MCF 10A (cell line): ENCODE measurements around the gene REST. TPM values are rescaled to one million over a fixed set of nuclear protein-coding genes. Genes with fewer than 3 reads are reported as not detected.
"Not testable (repeated sequence)": the region's sequence is repeated elsewhere in the genome, so short reads cannot be mapped to it uniquely, and the experiment has no call there.

Experiments
- BruUV-seq: library from RNA; stranded (reverse); fragments of 400-500 nt; replicated peaks from 2 replicates; lab custom pipeline; 2021; lab: Mats Ljungman, UMichigan
- CTCF ChIA-PET: fragments of 300-600 bp; sonication (Branson Sonifier 250); formaldehyde crosslinking; extraction: SDS; loops from one replicate; lab custom pipeline; 2021; ENCODE audit warnings: antibody characterized with exemption, inconsistent platforms; lab: Yijun Ruan, JAX
- POLR2A ChIA-PET: fragments of 300-600, 350-650 bp; sonication (Branson Sonifier 250); formaldehyde crosslinking; extraction: SDS; loops from one replicate; lab custom pipeline; 2020; ENCODE audit warnings: antibody characterized with exemption, inconsistent platforms; lab: Yijun Ruan, JAX
- DNase-seq: peaks from one replicate; pipeline ENCODE4 v3.0.0-alpha.2; 2018; ENCODE audit not compliant: unreplicated experiment
- H3K27ac Mint-ChIP-seq: one replicate; pipeline ENCODE4 v1.8.0; 2022; ENCODE audit warnings: mild to moderate bottlenecking, low read depth, mixed read lengths; ENCODE audit not compliant: unreplicated experiment
- H3K27me3 Mint-ChIP-seq: one replicate; pipeline ENCODE4 v1.8.0; 2022; ENCODE audit warnings: mixed read lengths; ENCODE audit not compliant: insufficient read depth, unreplicated experiment
- H3K36me3 Mint-ChIP-seq: one replicate; pipeline ENCODE4 v1.8.0; 2022; ENCODE audit warnings: mild to moderate bottlenecking, moderate library complexity, mixed read lengths; ENCODE audit not compliant: insufficient read depth, unreplicated experiment
- H3K4me1 Mint-ChIP-seq: one replicate; pipeline ENCODE4 v1.8.0; 2022; ENCODE audit warnings: mixed read lengths; ENCODE audit not compliant: insufficient read depth, unreplicated experiment
- H3K4me3 Mint-ChIP-seq: one replicate; pipeline ENCODE4 v1.8.0; 2022; ENCODE audit warnings: mild to moderate bottlenecking, moderate library complexity, mixed read lengths; ENCODE audit not compliant: unreplicated experiment
- H3K9me3 Mint-ChIP-seq: one replicate; pipeline ENCODE4 v1.8.0; 2022; ENCODE audit warnings: mixed read lengths; ENCODE audit not compliant: unreplicated experiment
- CTCF ChIP-seq: fragments of 200-600 bp; IDR thresholded peaks from one replicate; pipeline ENCODE4 v1.8.0; 2022; ENCODE audit warnings: antibody characterized with exemption, mild to moderate bottlenecking; ENCODE audit not compliant: unreplicated experiment
- intact Hi-C: fragments of 100-400 bp; cut with micrococcal nuclease; formaldehyde crosslinking; loops from 2 replicates; pipeline ENCODE4 v1.14.1; 2022
- total RNA-seq: library from RNA; stranded (reverse); gene quantifications from 2 replicates; pipeline ENCODE4 v1.2.3, GENCODE V29; 2022

Gene REST
- total RNA-seq, 1 experiment from 2014 or later = 50.5 TPM

GRCh38 chr4:56910172-56910967 is 2.7 kb downstream of the REST start:
- Mint-ChIP-seq H3K9me3 (no peaks in the 10 kb centered on the region), H3K4me1 (peaks cover 18% of the 10 kb centered on the region), H3K36me3 (peaks cover 41% of the 10 kb centered on the region), H3K27me3 (no peaks in the 10 kb centered on the region), H3K27ac (peak overlapping the region; percentile 85), H3K4me3 (peak overlapping the region; percentile 97)
- BruUV-seq = no TSS peak
- POLR2A ChIA-PET = interaction anchor here (0.7 to 5.4 kb wide), 13 partner anchors 8 to 957 kb away, joined by 3 to 165 read pairs (median 5); partner anchors contain the start of genes NOA1, PAICS, POLR2B and PPAT
- CTCF ChIA-PET = interaction anchor here (0.5 to 0.7 kb wide), 2 partner anchors 42 to 585 kb away, joined by 3 to 4 read pairs; no protein-coding TSS in a partner anchor
- intact Hi-C loops = no loop called here
- no peak for DNase-seq
- TF ChIP-seq CTCF = no peak

DNA sequence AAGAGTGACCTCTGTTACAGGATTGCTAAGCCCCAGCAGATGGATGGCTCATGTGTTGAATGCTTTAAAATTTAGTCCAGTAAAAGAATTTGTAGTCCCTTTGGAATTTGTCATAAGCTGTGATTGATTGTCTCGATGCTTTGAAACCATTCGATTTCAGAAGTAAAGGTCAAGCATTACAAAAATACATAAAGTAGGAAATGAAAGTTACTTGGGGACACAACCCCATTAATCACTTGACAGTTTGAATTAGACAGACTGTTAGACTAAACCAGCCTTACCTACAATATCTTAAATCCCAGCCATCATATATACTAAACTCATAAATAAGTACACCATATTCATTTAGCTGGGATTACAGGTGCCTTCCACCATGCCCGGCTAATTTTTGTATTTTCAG is 6.6 kb downstream of the REST start:
- no peak for DNase-seq
- H3K4me3 Mint-ChIP-seq = no peak overlapping the region
- no TSS peak for BruUV-seq

DNA sequence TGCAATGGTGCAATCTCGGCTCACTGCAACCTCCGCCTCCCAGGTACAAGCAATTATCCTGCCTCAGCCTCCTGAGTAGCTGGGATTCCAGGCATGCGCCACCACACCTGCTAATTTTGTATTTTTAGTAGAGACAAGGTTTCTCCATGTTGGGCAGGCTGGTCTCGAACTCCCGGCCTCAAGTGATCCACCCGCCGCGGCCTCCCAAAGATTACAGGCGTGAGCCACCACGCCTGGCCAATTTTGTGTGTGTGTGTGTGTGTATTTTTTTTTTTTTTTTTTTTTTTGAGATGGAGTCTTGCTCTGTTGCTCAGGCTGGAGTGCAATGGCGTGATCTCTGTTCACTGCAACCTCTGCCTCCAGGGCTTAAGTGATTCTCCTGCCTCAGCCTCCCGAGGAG is 7.3 kb downstream of the REST start:
- CTCF ChIA-PET, POLR2A ChIA-PET, H3K27ac Mint-ChIP-seq, H3K4me1 Mint-ChIP-seq, BruUV-seq, H3K27me3 Mint-ChIP-seq, intact Hi-C loops, H3K9me3 Mint-ChIP-seq, DNase-seq, H3K4me3 Mint-ChIP-seq: not testable (repeated sequence)
- peaks cover 72% of the 10 kb centered on the region for H3K36me3 Mint-ChIP-seq

More for the DNA sequence above, 6.6 kb downstream of the REST start:
- no peaks in the 10 kb centered on the region for H3K9me3 Mint-ChIP-seq
- peaks cover 66% of the 10 kb centered on the region for H3K36me3 Mint-ChIP-seq
- intact Hi-C loops = no loop called here
- H3K27me3 Mint-ChIP-seq = no peaks in the 10 kb centered on the region
- ChIA-PET POLR2A (no interaction called here), CTCF (interaction anchor here (0.6 kb wide), 1 partner anchor 14 kb away, joined by 3 read pairs; no protein-coding TSS in a partner anchor)
- H3K27ac Mint-ChIP-seq = no peak overlapping the region
- TF ChIP-seq CTCF = no peak
- peaks cover 10% of the 10 kb centered on the region for H3K4me1 Mint-ChIP-seq

GRCh38 chr4:56927196-56927595 is 19.5 kb downstream of the REST start:
- CTCF ChIA-PET = interaction anchor here (0.5 kb wide), 1 partner anchor 10 kb away, joined by 5 read pairs; no protein-coding TSS in a partner anchor
- no peaks in the 10 kb centered on the region for H3K4me1 Mint-ChIP-seq
- DNase-seq = no peak

More at GRCh38 chr4:56927196-56927595, 19.5 kb downstream of the REST start:
- no TSS peak for BruUV-seq
- intact Hi-C loops = no loop called here
- no peak overlapping the region for H3K27ac Mint-ChIP-seq
- H3K27me3 Mint-ChIP-seq = no peaks in the 10 kb centered on the region
- POLR2A ChIA-PET = interaction anchor here (1.8 kb wide), 1 partner anchor 17 kb away, joined by 5 read pairs; no protein-coding TSS in a partner anchor
- no peak overlapping the region for H3K4me3 Mint-ChIP-seq
- peaks cover 73% of the 10 kb centered on the region for H3K36me3 Mint-ChIP-seq
- no peaks in the 10 kb centered on the region for H3K9me3 Mint-ChIP-seq
- TF ChIP-seq CTCF = no peak
